Measurements from ENCODE around the gene ENPP3. TPM values are rescaled to one million over a fixed set of nuclear protein-coding genes. Genes with fewer than 3 reads are reported as not detected.

Gene ENPP3
- total RNA-seq, 1 experiment from 2014 or later: not detected

- no peak for TF ChIP-seq CTCF (IDR thresholded peaks at IDR 0.05)
- TF ChIP-seq ELF4 (CRISPR knock-in tag; IDR thresholded peaks at IDR 0.05; ENCODE audit: low read depth): no peak
- no peak for TF ChIP-seq ZNF425 (CRISPR knock-in tag; conservative IDR thresholded peaks at IDR 0.05)
- TF ChIP-seq SP1 (CRISPR knock-in tag; conservative IDR thresholded peaks at IDR 0.05): no peak
- no peak for TF ChIP-seq CDX4 (CRISPR knock-in tag; IDR thresholded peaks at IDR 0.05; ENCODE audit: borderline replicate concordance)
- no peak for TF ChIP-seq CBFB (CRISPR knock-in tag; IDR thresholded peaks at IDR 0.05; ENCODE audit: low read depth)
- no peak for TF ChIP-seq ERG (CRISPR knock-in tag; IDR thresholded peaks at IDR 0.05)
- no peak for TF ChIP-seq MAX (CRISPR knock-in tag; IDR thresholded peaks at IDR 0.05)
These were observed 44.2 kb upstream of the ENPP3 start (continued) for GRCh38 chr6:131592935-131593334.

- H3K4me1 Mint-ChIP-seq: no peaks in the 10 kb centered on the region
- ATAC-seq (no peak), DNase-seq (ENCODE audit: low spot score) (no peak)
- no peaks in the 10 kb centered on the region for H3K9me3 Mint-ChIP-seq
- POLR2A ChIA-PET: no interaction called here
- H3K4me3 Mint-ChIP-seq: no peak overlapping the region
- no peak overlapping the region for H3K27ac Mint-ChIP-seq
- CTCF ChIA-PET: no interaction called here
- H3K36me3 Mint-ChIP-seq: peaks cover 53% of the 10 kb centered on the region
- H3K27me3 Mint-ChIP-seq (ENCODE audit: low read depth): no peaks in the 10 kb centered on the region
- TF ChIP-seq NFE2L1 (CRISPR knock-in tag; IDR thresholded peaks at IDR 0.05) (no peak), USF1 (CRISPR knock-in tag; IDR thresholded peaks at IDR 0.05) (no peak), IRF1 (CRISPR knock-in tag; IDR thresholded peaks at IDR 0.05) (no peak), HMGXB4 (CRISPR knock-in tag; IDR thresholded peaks at IDR 0.05) (no peak), SMAD4 (CRISPR knock-in tag; IDR thresholded peaks at IDR 0.05) (no peak), NR1H2 (CRISPR knock-in tag; IDR thresholded peaks at IDR 0.05) (no peak), ZNF425 (CRISPR knock-in tag; conservative IDR thresholded peaks at IDR 0.05) (no peak), CDX4 (CRISPR knock-in tag; IDR thresholded peaks at IDR 0.05; ENCODE audit: borderline replicate concordance) (no peak), ZBTB43 (CRISPR knock-in tag; IDR thresholded peaks at IDR 0.05) (no peak), FOXP4 (CRISPR knock-in tag; IDR thresholded peaks at IDR 0.05) (no peak), ZSCAN18 (CRISPR knock-in tag; IDR thresholded peaks at IDR 0.05) (no peak)
These were observed 43.0 kb upstream of the ENPP3 start for GRCh38 chr6:131594074-131594473.

Measured in WTC11 (cell line).